Measurements from ENCODE around the gene LCN1. TPM values are rescaled to one million over a fixed set of nuclear protein-coding genes. Genes with fewer than 3 reads are reported as not detected.

The LCN1 gene
- total and polyA plus RNA-seq, 2 of the 8 experiments (the other 6 are each of a cell fraction or from before 2014, with no cell fraction given), result not detected

DNA sequence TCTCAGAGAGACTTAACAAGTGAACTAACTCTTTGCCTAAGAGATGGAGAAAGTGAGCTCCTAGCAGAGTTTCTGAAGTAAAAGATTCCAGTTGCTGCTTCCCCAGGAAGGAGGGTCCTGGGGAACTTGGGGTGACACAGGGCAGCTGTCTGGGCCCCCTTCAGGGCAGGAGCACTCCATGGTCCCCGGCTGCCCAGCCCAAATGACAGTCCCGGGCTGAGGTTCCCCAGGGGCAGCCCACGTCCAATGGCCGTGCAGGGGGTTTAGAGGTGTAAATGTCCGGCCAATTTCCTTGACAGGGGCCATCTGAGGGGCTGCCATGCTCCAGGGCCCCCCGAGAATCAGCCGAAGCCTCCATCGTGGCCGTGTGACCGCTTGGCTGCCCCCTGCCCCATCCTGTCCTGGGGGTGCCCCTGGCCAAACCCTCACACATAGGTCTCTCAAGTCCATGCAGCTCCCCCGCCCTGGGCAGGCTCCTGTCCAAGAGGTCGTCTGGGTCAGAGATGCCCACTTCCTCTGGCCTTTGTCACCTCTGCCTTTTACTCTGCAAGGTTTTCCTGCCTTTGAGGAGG is 47.2 kb upstream of the LCN1 start:
- DNase-seq (ENCODE audit: low read depth in 1 of 2, low spot score in 2 of 2), result no peak
- Histone ChIP-seq H3K9ac (replicated peaks in 1 of 4; ENCODE audit: extremely low read depth in 1 of 4, low read depth in 3 of 4, low read length in 3 of 4) (no peak overlapping the region), H3K4me2 (ENCODE audit: insufficient read depth in 1 of 2, low read depth in 2 of 2, low read length in 2 of 2) (no peak overlapping the region), H3K9me3 (ENCODE audit: insufficient read depth in 2 of 2, low read depth in 1 of 2, low read length in 1 of 2) (no peaks in the 10 kb centered on the region), H2BK120ac (replicated peaks; ENCODE audit: low read depth, low read length) (no peak overlapping the region), H3K27ac (ENCODE audit: low read depth, low read length) (no peak overlapping the region), H3K4ac (replicated peaks; ENCODE audit: insufficient read length, low read depth, low read length) (no peak overlapping the region), H3K14ac (ENCODE audit: insufficient read length) (no peak overlapping the region), H2BK5ac (ENCODE audit: low read depth, low read length) (no peak overlapping the region), H4K8ac (ENCODE audit: extremely low read depth, insufficient read depth, low read length) (peak overlapping the region; percentile 71; the same call in 1 of the 2 replicates), H3K27me3 (replicated peaks in 1 of 4; ENCODE audit: control insufficient read depth in 3 of 4, extremely low read depth in 1 of 4, insufficient read depth in 3 of 4, low read length in 3 of 4) (no peaks in the 10 kb centered on the region), H3K36me3 (ENCODE audit: control insufficient read depth in 2 of 4, insufficient read depth in 4 of 4, low read length in 3 of 4) (no peaks in the 10 kb centered on the region), H4K91ac (replicated peaks; ENCODE audit: insufficient read length, low read length) (no peak overlapping the region), H3K56ac (replicated peaks; ENCODE audit: insufficient read length, low read depth, low read length) (no peak overlapping the region), H2AK5ac (ENCODE audit: low read depth, low read length) (no peak overlapping the region), H4K20me1 (replicated peaks in 1 of 2; ENCODE audit: control insufficient read depth in 1 of 2, insufficient read depth in 2 of 2, low read length in 2 of 2) (peaks cover 0 to 2% of the 10 kb centered on the region in 2 experiments), H3K79me1 (ENCODE audit: low read depth, low read length) (no peaks in the 10 kb centered on the region; the same call in 1 of the 2 replicates), H3K23ac (ENCODE audit: insufficient read length) (no peak overlapping the region), H2BK20ac (ENCODE audit: low read length) (no peak overlapping the region), H3K4me3 (ENCODE audit: extremely low read depth in 1 of 4, insufficient read depth in 2 of 4, low read depth in 3 of 4, low read length in 4 of 4) (no peak overlapping the region), H2BK15ac (ENCODE audit: low read length) (no peak overlapping the region), H2AFZ (ENCODE audit: low read length) (no peak overlapping the region), H3K4me1 (replicated peaks in 1 of 4; ENCODE audit: control insufficient read depth in 3 of 4, insufficient read depth in 4 of 4, low read length in 3 of 4) (peaks cover 3 to 14% (median 8%) of the 10 kb centered on the region in 4 experiments), H3K23me2 (ENCODE audit: low read depth, low read length) (peaks cover 2% of the 10 kb centered on the region; the same call in 1 of the 2 replicates), H3K18ac (ENCODE audit: extremely low read depth, low read length) (no peak overlapping the region), H4K5ac (ENCODE audit: insufficient read length, low read depth, low read length) (no peak overlapping the region), H3K79me2 (ENCODE audit: control insufficient read depth in 1 of 2, insufficient read depth in 2 of 2, low read length in 2 of 2) (no peaks in the 10 kb centered on the region), H2BK12ac (ENCODE audit: low read depth, low read length) (no peak overlapping the region)
- WGBS, 2 experiments (ENCODE audit: extremely low coverage in 1 of 2, insufficient coverage in 1 of 2, insufficient read length in 1 of 2, insufficient replicate concordance in 2 of 2, low coverage in 1 of 2, low lambda C conversion rate in 2 of 2, missing lambda C conversion rate in 1 of 2), result 88% methylated on average over 11 of the region's 12 CpGs; no CpG with 5 or more reads in 1 of the 2 experiments
- ChIA-PET CTCF (ENCODE audit: partially characterized antibody) (interaction anchor here (1.0 to 7.0 kb wide), 8 partner anchors 9 to 132 kb away, joined by 3 to 47 read pairs (median 3); partner anchors contain the start of gene MRPS2), POLR2A (ENCODE audit: partially characterized antibody) (interaction anchor here (0.9 kb wide), 1 partner anchor 15 kb away, joined by 3 read pairs; no protein-coding TSS in a partner anchor)
- TF ChIP-seq SAP30 (IDR thresholded peaks at IDR 0.05; ENCODE audit: insufficient read depth, insufficient replicate concordance, low read length) (no peak), YY1 (IDR thresholded peaks at IDR 0.05; ENCODE audit: low read depth, low read length) (no peak), RAD21 (IDR thresholded peaks at IDR 0.05 in 1 of 2, conservative IDR thresholded peaks at IDR 0.05 in 1 of 2; ENCODE audit: low read depth in 2 of 2, low read length in 2 of 2) (no peak), MAFK (IDR thresholded peaks at IDR 0.05; ENCODE audit: low read depth, low read length) (no peak), RFX5 (IDR thresholded peaks at IDR 0.05; ENCODE audit: borderline replicate concordance, low read depth, low read length) (no peak), SIX5 (IDR thresholded peaks at IDR 0.05; ENCODE audit: low read depth, low read length) (no peak)
- no peak for FAIRE-seq

All from H1 (cell line).